ENCODE data around the gene EED.

Gene EED

DNA sequence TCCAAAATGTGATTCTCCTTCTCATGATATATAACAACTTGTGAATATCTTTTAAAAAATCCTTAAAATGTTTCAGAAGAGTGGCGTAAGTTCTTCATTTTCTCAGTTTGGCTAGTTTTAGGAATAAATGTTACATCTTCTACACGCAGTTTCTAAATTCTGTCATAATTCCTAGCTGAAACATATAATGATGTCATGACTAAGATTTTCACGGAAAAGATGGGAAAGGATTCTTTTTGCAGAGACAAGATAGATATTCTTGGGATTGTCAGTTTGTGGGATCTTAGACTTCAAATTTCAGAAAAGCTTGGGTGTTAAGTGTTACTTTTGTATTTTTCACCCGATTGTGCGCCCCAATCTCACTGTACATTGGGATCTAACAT is 1.7 kb downstream of the EED start:
- no peaks in the 10 kb centered on the region for H3K27me3 ChIP-seq (ENCODE audit: insufficient read depth, low read depth, severe bottlenecking)
- H3K4me3 ChIP-seq (ENCODE audit: low read depth, low read length), result peak overlapping the region; percentile 95
- H3K36me3 ChIP-seq, result peaks cover 11% of the 10 kb centered on the region
- H3K27ac ChIP-seq, result peak overlapping the region; percentile 99
- no peak for TF ChIP-seq CTCF (IDR thresholded peaks at IDR 0.05; ENCODE audit: low read depth, low read length)
- no peak for DNase-seq
- no peaks in the 10 kb centered on the region for H3K9me3 ChIP-seq (ENCODE audit: severe bottlenecking)

GRCh38 chr11:86247608-86248007 is 3.1 kb downstream of the EED start:
- Histone ChIP-seq H3K27ac (no peak overlapping the region), H3K36me3 (peaks cover 21% of the 10 kb centered on the region), H3K9me3 (ENCODE audit: severe bottlenecking) (no peaks in the 10 kb centered on the region), H3K27me3 (ENCODE audit: insufficient read depth, low read depth, severe bottlenecking) (no peaks in the 10 kb centered on the region), H3K4me3 (ENCODE audit: low read depth, low read length) (no peak overlapping the region)
- DNase-seq, result no peak
- no peak for TF ChIP-seq CTCF (IDR thresholded peaks at IDR 0.05; ENCODE audit: low read depth, low read length)

DNA sequence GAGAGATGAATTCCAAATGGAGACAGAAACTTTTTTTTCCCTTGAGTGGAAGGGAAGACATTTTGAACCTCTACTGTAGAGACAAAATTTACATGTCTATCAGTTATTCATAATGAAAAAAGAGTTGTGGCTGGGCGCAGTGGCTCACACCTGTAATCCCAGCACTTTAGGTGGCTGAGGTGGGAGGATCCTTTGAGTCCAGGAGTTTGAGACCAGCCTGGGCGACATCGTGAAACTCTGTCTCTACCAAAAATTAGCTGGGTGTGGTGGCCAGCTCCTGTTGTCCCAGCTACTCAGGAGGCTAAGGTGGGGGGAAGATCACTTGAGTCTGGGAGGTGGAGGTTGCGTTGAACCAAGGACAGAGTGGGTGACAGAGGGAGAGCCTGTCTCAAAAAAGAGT is 4.1 kb downstream of the EED start:
- Histone ChIP-seq H3K27me3 (ENCODE audit: insufficient read depth, low read depth, severe bottlenecking) (no peaks in the 10 kb centered on the region), H3K4me3 (ENCODE audit: low read depth, low read length) (no peak overlapping the region), H3K27ac (no peak overlapping the region), H3K9me3 (ENCODE audit: severe bottlenecking) (no peaks in the 10 kb centered on the region), H3K36me3 (peaks cover 24% of the 10 kb centered on the region)
- DNase-seq, result no peak
- no peak for TF ChIP-seq CTCF (IDR thresholded peaks at IDR 0.05; ENCODE audit: low read depth, low read length)

DNA sequence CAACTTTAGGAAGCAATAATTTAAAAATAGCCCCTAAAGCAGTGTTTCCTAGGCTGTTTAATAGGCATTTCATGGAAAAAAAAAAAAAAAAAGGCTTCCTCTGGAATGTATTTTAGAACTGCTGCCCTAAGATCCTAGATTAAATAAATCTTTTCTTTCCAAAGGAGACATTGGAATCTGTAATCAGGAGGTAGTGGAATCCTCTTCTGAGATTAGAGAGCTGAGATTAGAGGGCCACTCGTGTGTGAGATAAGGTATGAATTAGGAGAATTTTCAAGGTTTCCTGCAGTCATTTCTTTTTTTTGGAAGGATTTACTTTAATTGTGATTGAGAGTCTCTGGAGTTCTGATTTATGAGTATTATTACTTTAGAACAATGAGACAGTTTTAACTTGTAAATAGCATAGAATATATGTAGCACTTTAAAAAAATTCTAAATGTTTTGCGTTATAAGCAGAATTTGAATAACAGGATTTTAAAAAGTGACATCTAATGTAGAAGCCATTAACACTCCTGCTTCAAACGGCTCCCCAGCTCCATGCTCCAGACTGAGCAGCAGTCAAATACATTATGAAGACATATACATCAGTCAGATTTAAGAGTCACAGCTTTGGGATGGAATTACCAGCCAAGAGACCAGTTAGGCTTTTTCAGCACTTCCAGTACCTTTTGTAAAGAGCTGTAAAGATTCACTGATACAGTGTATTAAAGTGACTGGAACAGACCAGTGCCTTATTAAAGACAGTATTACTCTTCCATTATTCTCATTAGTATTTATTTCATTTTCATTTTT is 5.0 kb downstream of the EED start:
- no peak for DNase-seq
- Histone ChIP-seq H3K4me3 (ENCODE audit: low read depth, low read length) (no peak overlapping the region), H3K27me3 (ENCODE audit: insufficient read depth, low read depth, severe bottlenecking) (no peaks in the 10 kb centered on the region), H3K36me3 (peaks cover 24% of the 10 kb centered on the region), H3K27ac (no peak overlapping the region), H3K9me3 (ENCODE audit: severe bottlenecking) (no peaks in the 10 kb centered on the region)
- TF ChIP-seq CTCF (IDR thresholded peaks at IDR 0.05; ENCODE audit: low read depth, low read length), result no peak

DNA sequence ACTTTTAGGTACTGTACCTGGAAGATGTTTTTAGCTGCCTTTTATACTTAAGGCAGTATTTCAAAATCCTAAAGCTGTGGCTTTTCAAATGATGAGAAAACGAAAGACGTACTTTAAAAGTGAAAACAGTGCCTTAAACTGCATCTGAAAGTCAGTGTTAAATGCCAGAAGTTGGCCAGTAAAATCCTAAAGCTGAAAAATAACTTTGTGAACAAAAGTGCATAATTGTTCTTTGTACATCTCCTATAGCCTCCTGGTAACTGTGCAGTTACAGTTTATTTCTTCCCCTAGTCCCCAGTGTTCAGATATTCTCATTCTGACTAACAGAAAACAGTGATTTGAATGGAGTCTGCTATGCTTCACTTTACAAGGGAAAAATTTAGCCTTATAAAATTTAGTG is 6.8 kb downstream of the EED start:
- H3K27ac ChIP-seq, result no peak overlapping the region
- TF ChIP-seq CTCF (IDR thresholded peaks at IDR 0.05; ENCODE audit: low read depth, low read length), result no peak
- no peaks in the 10 kb centered on the region for H3K27me3 ChIP-seq (ENCODE audit: insufficient read depth, low read depth, severe bottlenecking)
- no peaks in the 10 kb centered on the region for H3K9me3 ChIP-seq (ENCODE audit: severe bottlenecking)
- DNase-seq, result no peak
- H3K36me3 ChIP-seq, result peaks cover 27% of the 10 kb centered on the region
- H3K4me3 ChIP-seq (ENCODE audit: low read depth, low read length), result no peak overlapping the region

DNA sequence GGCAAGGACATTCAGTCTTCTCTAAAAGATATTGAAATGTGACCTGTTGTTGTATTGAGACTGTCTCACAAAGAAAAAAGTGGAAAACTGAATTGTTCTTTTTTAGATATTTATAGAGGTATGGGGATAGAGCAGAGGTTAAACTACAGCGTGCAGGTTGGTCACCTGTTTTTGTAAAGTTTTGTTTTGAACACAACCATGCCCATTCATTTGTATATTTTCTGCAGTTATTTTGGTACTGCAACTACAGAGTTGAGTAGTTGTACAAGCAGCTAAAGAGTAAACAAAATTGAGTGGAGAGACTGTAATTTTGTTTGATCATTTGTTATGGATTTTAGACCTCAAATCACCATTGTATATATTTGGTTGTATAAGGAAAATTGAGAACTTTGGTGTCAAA is 11.3 kb downstream of the EED start:
- no peaks in the 10 kb centered on the region for H3K9me3 ChIP-seq (ENCODE audit: severe bottlenecking)
- no peaks in the 10 kb centered on the region for H3K27me3 ChIP-seq (ENCODE audit: insufficient read depth, low read depth, severe bottlenecking)
- H3K4me3 ChIP-seq (ENCODE audit: low read depth, low read length), result no peak overlapping the region
- peaks cover 43% of the 10 kb centered on the region for H3K36me3 ChIP-seq
- no peak for DNase-seq
- no peak for TF ChIP-seq CTCF (IDR thresholded peaks at IDR 0.05; ENCODE audit: low read depth, low read length)
- H3K27ac ChIP-seq, result no peak overlapping the region
